Esophagus (tissue), 2 donors: Measurements from ENCODE around the gene ZDHHC8. TPM values are rescaled to one million over a fixed set of nuclear protein-coding genes. Genes with fewer than 3 reads are reported as not detected.

ENCODE experiments used
- H3K27ac ChIP-seq, 2 donors: one replicate each; pipeline ENCODE4 v1.5.1; 2013; ENCODE audit warnings: low read depth in 2 of 2, mild to moderate bottlenecking in 2 of 2, inconsistent platforms in 1 of 2, low read length in 1 of 2, moderate library complexity in 1 of 2
- H3K27me3 ChIP-seq, 2 donors: one replicate each; pipeline ENCODE4 v1.6.1; 2013; ENCODE audit warnings: low read length in 2 of 2, control low read depth in 1 of 2, mild to moderate bottlenecking in 1 of 2; ENCODE audit not compliant: insufficient read depth in 2 of 2, control insufficient read depth in 1 of 2
- H3K36me3 ChIP-seq, 2 donors: one replicate each; pipeline ENCODE4 v1.6.1; 2013; ENCODE audit warnings: low read length in 1 of 2; ENCODE audit not compliant: control insufficient read depth in 2 of 2, insufficient read depth in 2 of 2
- H3K4me1 ChIP-seq, 2 donors: one replicate each; pipeline ENCODE4 v1.6.1; 2013; ENCODE audit warnings: low read length in 1 of 2; ENCODE audit not compliant: control insufficient read depth in 2 of 2, insufficient read depth in 2 of 2
- H3K4me3 ChIP-seq, 2 donors: one replicate each; pipeline ENCODE4 v1.5.1; 2013; ENCODE audit warnings: low read length in 2 of 2, mild to moderate bottlenecking in 2 of 2, low read depth in 1 of 2, moderate library complexity in 1 of 2
- H3K9me3 ChIP-seq, 2 donors: one replicate each; pipeline ENCODE4 v1.6.1; 2013; ENCODE audit warnings: mild to moderate bottlenecking in 2 of 2, low read depth in 1 of 2, low read length in 1 of 2, moderate library complexity in 1 of 2; ENCODE audit not compliant: control insufficient read depth in 2 of 2, insufficient read depth in 1 of 2
- WGBS, 2 donors: extraction: QIAGEN DNeasy Blood & Tissue Kit; methylation state at CpG; one replicate each; pipeline ENCODE4 v1.1.7; 2013; 5-methylcytosine and 5-hydroxymethylcytosine counted together
- polyA plus RNA-seq, 2 donors: library from polyadenylated mRNA; stranded (reverse); fragments of 200-250 nt; gene quantifications; one replicate each; pipeline ENCODE4 v1.2.3, GENCODE V29; 2013
- donor health status: healthy with polysubstance abuse.
- donor health status: Bipolar disorder and iron deficiency.

The ZDHHC8 gene
- polyA plus RNA-seq, 2 donors: 21.3 to 33.6 TPM

GRCh38 chr22:20175597-20175900, 43.9 kb downstream of the ZDHHC8 start:
- no peak overlapping the region for H3K27ac ChIP-seq
- H3K4me3 ChIP-seq: no peak overlapping the region
- H3K9me3 ChIP-seq: no peaks in the 10 kb centered on the region
- WGBS, 2 donors: 56 to 65% methylated on average over 12 of the region's 12 CpGs
- no peaks in the 10 kb centered on the region for H3K4me1 ChIP-seq
- H3K36me3 ChIP-seq: no peaks in the 10 kb centered on the region
- H3K27me3 ChIP-seq: no peaks in the 10 kb centered on the region

GRCh38 chr22:20176421-20177085, 44.9 kb downstream of the ZDHHC8 start:
- 62 to 71% methylated on average over 14 to 17 of the region's 17 CpGs for WGBS, 2 donors
- no peaks in the 10 kb centered on the region for H3K36me3 ChIP-seq
- H3K27me3 ChIP-seq: no peaks in the 10 kb centered on the region
- no peak overlapping the region for H3K27ac ChIP-seq
- no peaks in the 10 kb centered on the region for H3K4me1 ChIP-seq
- H3K4me3 ChIP-seq: no peak overlapping the region
- H3K9me3 ChIP-seq: no peaks in the 10 kb centered on the region

DNA sequence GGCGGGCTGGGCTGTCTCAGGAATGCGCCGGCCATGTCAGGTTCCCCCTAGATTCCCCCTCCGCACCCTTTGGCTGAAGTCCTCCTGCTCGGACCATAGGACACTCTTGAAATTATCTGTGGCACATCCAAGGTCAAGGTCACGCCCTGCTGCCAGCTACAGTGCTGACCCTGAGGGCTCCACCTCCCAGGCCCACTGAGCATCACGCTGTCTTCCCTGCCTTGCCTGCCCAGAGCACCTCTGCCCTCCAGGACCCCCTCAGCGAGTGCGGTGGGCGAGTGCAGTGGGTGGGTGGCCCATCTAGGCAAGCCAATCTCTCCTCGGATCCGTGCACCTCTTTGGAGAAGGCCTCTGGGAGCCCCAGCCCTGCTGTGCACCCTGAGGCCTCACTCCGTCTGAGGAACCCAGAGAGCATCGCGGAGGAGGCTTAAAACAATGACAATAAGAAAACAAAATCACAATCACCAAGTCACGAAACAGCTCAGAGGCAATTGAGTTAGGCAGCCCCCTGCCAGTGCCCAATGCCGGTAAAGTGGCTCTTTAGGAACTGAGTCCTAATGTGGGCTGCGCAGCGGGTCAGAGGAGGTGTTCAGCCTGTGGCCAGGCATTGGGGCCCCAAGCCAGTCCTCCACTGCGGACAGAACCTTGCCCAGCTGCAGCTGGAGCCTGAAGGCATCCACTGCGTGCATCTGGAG, 45.8 kb downstream of the ZDHHC8 start:
- 77 to 81% methylated on average over 21 of the region's 21 CpGs for WGBS, 2 donors
- Histone ChIP-seq H3K36me3 (no peaks in the 10 kb centered on the region), H3K4me3 (no peak overlapping the region), H3K27ac (no peak overlapping the region), H3K9me3 (no peaks in the 10 kb centered on the region), H3K4me1 (no peaks in the 10 kb centered on the region), H3K27me3 (no peaks in the 10 kb centered on the region)

DNA sequence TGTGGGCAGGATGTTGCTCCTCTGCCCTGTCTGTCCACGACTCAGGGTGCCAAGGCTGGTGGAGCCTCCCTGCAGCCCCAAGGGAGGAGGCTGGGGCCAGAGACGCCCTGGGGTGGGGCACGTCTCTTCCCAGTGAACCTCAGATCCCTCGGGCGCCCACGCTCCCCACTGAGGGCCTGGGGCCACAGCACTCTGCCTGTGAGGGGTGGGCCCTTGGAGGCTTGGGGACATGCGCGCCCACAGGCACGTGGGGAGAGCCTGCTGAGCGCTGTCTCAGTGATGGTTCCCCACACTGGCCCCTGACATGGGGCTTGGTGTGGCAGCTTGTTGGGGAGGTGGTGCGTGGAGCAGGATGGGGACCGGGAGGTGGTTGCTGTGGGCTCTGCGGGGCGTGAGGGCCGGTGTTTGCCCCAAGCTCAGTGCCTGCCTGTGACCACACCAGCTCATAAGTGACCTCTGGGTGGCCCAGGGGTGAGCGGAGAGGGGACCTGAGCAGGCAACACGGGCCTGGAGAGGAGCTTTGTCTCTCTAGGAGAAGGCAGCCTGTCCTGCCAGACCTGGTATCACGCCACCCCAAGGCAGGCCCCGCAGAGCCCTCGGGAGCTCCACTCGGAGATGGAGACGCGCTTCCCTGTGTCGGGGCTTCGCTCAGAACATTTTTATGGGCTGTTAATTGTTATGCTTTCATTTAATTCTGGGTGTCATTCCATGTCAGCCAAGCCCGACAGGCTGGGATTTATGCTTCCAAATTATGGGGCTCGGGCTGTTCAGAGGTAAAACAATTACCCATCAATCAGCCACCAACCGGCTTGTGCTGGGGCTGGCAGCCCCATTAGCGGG, 46.7 kb downstream of the ZDHHC8 start:
- no peaks in the 10 kb centered on the region for H3K4me1 ChIP-seq
- no peaks in the 10 kb centered on the region for H3K9me3 ChIP-seq
- no peak overlapping the region for H3K27ac ChIP-seq
- 72 to 80% methylated on average over 29 of the region's 29 CpGs for WGBS, 2 donors
- H3K27me3 ChIP-seq: no peaks in the 10 kb centered on the region
- H3K4me3 ChIP-seq: no peak overlapping the region
- no peaks in the 10 kb centered on the region for H3K36me3 ChIP-seq

GRCh38 chr22:20178915-20179227, 47.3 kb downstream of the ZDHHC8 start:
- Histone ChIP-seq H3K4me1 (no peaks in the 10 kb centered on the region), H3K9me3 (no peaks in the 10 kb centered on the region), H3K4me3 (no peak overlapping the region), H3K36me3 (no peaks in the 10 kb centered on the region), H3K27ac (no peak overlapping the region), H3K27me3 (no peaks in the 10 kb centered on the region)
- WGBS, 2 donors: 87 to 93% methylated on average over 10 of the region's 10 CpGs

- Histone ChIP-seq H3K36me3 (no peaks in the 10 kb centered on the region), H3K27me3 (no peaks in the 10 kb centered on the region), H3K4me1 (no peaks in the 10 kb centered on the region), H3K4me3 (no peak overlapping the region), H3K27ac (no peak overlapping the region), H3K9me3 (no peaks in the 10 kb centered on the region)
- WGBS, 2 donors: 87 to 91% methylated on average over 26 to 27 of the region's 27 CpGs
Measured at GRCh38 chr22:20179455-20180244, 48.0 kb downstream of the ZDHHC8 start.

DNA sequence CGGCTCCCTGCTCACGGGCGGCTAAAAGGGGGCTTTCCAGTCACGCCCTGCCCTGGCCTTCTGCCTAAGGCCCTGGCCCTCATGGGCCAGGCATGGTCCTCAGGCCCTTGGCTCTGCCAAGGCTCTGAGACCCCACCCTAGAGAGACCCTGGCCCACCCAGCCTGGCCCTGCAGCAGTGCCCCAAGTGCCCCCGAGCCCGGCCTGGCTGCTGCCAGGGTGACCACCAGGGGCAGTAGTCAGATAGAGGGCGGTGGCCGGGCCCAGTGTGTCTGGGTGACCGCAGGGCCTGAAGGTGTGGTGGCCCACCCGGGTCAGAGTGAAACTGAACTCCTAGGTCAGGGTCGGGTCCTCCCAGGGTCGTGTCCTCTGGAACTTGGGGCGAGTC, 48.6 kb downstream of the ZDHHC8 start:
- H3K9me3 ChIP-seq: no peaks in the 10 kb centered on the region
- 79 to 81% methylated on average over 13 of the region's 13 CpGs for WGBS, 2 donors
- no peaks in the 10 kb centered on the region for H3K4me1 ChIP-seq
- no peaks in the 10 kb centered on the region for H3K27me3 ChIP-seq
- H3K4me3 ChIP-seq: no peak overlapping the region
- H3K36me3 ChIP-seq: no peaks in the 10 kb centered on the region
- no peak overlapping the region for H3K27ac ChIP-seq

DNA sequence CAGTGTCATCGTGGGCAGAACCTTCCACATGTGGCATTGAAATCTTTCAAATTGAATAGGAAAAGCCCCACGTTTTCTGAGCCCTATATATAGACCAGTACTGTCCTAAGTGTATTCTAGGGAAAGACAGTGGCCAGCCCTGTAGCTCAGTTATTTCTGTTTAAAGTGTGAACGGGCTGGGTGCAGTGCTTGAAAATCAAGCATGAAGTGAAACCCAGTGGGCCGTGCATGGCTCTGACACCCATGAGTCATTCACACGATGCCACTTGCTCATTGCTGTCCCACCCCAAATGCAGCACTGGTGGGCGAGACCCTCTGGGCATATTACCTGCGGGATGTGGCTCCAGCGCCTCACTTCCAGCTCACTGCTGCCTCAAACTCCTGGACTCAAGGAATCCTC, 49.0 kb downstream of the ZDHHC8 start:
- H3K4me1 ChIP-seq: no peaks in the 10 kb centered on the region
- 64 to 68% methylated on average over 8 of the region's 8 CpGs for WGBS, 2 donors
- no peak overlapping the region for H3K27ac ChIP-seq
- no peak overlapping the region for H3K4me3 ChIP-seq
- H3K9me3 ChIP-seq: no peaks in the 10 kb centered on the region
- no peaks in the 10 kb centered on the region for H3K36me3 ChIP-seq
- H3K27me3 ChIP-seq: no peaks in the 10 kb centered on the region

DNA sequence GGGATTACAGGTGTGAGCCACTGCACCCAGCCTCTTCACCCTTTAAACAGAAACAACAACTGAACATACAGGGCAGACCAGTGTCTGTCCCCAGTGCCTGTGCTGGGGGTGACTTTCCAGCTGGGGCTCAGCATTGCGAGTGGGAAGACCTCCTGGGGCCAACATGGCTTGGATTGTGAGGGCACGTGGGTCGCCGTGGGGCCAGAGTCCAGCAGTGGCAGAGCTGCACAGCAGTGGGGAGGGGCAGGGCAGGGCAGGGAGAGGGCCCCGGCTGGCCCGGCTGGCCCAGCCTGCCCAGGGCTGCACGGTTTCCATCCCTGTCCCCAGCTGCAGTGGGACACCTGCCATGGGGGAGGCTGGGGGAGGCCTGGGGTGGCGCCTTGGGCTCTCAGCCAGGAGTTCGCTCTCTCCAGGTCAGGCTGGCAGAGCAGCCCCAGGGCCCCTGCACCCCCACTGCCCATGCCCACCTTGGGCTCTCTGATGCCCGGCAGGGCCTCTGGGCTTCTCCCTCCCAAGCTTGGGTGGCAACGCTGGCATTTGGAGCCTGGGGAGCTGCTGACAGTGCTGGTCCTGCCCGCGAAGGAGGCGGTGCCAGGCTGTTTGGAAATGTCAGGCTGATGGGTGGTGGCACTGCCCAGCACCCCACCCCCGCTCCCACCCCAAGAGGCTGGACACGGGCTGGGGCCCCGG, 49.7 kb downstream of the ZDHHC8 start:
- 58 to 65% methylated on average over 16 to 17 of the region's 17 CpGs for WGBS, 2 donors
- no peaks in the 10 kb centered on the region for H3K9me3 ChIP-seq
- no peak overlapping the region for H3K4me3 ChIP-seq
- no peaks in the 10 kb centered on the region for H3K27me3 ChIP-seq
- no peak overlapping the region for H3K27ac ChIP-seq
- no peaks in the 10 kb centered on the region for H3K4me1 ChIP-seq
- no peaks in the 10 kb centered on the region for H3K36me3 ChIP-seq
